Activated naive CD8-positive, alpha-beta T cell treated with anti-CD3 and anti-CD28 coated beads, Interleukin-2, amount 50 U/mL, for 16 hours (primary cell): ENCODE measurements around the gene PIP4K2C.
"Not testable (repeated sequence)": the region's sequence is repeated elsewhere in the genome, so short reads cannot be mapped to it uniquely, and the experiment has no call there.

Experiments used
- DNase-seq: peaks from one replicate; pipeline ENCODE4 v3.0.0-alpha.2; 2020; ENCODE audit warnings: low read depth, low spot score

Gene PIP4K2C

DNA sequence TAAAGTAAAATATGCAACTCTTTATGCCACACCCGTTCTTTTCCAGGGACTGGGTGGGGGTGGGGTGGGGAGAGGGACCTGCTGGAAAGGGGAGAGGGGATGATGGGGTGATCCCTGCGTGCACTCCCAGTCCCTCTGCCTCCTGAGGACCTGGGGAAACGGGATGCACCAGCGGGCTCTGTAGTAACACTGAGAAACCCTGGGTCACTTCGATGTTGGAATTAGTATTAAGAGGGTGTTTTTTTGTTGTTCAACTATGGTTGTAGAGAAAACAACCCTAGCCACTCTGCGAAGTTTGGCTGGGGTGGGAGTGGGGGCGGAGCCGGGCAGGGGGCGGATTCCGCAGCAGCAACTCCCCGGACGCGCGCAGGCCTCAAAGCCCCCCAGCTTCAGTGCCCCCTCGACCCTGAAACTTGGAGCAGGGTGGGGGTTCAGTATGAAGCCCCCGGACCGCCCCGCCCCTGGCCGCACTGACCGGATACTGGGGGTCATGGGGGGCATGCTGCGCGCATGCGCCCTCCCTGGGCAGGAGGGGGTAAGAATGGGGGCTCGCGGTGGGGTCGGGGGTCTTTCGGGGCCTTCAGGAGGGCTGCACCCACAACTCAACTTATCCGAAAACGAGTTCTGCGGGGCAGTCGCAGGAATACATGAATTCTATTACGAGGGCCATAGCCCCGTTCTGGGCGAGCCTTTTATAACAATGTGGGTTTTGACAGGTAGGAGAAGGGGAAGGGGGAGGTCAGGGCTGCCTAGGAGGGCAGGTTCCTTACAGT is 19.0 kb downstream of the PIP4K2C start:
- no peak for DNase-seq

DNA sequence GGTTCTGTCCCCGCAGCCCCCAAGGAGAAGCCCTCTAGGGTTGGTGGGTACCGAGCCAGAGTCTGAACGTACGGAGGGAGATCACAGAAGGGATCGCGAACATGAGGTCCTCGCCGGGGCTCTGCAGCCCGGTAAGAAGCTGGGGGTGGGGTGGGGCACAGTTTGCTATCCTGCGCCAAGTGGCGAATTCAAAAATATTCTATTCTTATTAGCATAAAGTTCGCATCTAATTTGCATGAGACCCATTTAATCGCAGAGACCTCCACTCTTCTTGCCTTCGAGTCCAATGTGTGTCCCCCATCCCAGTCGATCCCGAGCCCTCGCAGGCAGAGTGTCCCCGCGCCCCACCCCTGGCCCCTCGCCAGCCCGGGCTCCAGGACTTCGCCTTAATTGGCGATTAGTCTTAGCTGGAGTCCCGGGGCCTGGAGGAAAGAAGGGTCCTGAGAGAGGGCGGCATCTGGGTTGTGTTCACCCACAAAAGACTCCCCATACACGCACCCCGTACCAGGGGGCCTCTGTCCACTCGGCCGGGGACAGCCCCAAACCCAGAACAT is 19.6 kb downstream of the PIP4K2C start:
- no peak for DNase-seq

- DNase-seq = no peak
Measured at GRCh38 chr12:57611108-57611826, 20.3 kb downstream of the PIP4K2C start, which contains the start of gene ARHGEF25. Gene ARHGEF25 (plus strand): TSS chr12:57611435. CDS start chr12:57611895, 460 bp downstream.

GRCh38 chr12:57611827-57612710 is 21.1 kb downstream of the PIP4K2C start:
- no peak for DNase-seq

GRCh38 chr12:57612711-57613426 is 21.9 kb downstream of the PIP4K2C start:
- no peak for DNase-seq

GRCh38 chr12:57613427-57614109 is 22.6 kb downstream of the PIP4K2C start:
- no peak for DNase-seq

DNA sequence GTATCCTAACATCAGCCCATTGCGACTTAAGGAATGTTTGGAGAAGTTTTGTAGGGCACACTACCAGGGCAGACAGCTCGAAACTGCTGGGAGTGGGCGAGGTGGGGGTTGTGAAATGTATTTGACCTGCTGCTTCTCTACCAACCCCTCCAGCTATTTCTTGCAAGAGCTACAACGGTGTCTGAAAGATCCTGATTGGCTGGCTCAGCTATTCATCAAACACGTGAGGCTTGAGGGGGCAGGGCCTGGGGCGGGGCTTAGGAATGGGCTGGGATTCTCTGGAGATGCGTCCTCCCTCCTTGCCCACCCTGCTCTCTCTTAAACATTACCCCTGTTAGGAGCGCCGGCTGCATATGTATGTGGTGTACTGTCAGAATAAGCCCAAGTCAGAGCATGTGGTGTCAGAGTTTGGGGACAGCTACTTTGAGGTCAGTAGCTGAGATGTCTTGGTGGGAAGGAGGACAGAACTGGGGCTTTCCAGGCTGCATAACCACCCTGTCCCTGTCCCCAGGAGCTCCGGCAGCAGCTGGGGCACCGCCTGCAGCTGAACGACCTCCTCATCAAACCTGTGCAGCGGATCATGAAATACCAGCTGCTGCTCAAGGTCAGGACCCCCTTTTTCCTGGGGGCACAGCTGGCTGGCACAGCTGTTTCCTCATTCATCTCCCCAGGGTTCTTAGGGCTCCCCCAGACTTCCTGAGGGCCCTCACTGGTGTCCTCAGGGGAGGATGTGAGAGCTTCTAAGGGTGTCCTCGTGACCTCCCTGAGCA is 23.4 kb downstream of the PIP4K2C start:
- DNase-seq = no peak

DNA sequence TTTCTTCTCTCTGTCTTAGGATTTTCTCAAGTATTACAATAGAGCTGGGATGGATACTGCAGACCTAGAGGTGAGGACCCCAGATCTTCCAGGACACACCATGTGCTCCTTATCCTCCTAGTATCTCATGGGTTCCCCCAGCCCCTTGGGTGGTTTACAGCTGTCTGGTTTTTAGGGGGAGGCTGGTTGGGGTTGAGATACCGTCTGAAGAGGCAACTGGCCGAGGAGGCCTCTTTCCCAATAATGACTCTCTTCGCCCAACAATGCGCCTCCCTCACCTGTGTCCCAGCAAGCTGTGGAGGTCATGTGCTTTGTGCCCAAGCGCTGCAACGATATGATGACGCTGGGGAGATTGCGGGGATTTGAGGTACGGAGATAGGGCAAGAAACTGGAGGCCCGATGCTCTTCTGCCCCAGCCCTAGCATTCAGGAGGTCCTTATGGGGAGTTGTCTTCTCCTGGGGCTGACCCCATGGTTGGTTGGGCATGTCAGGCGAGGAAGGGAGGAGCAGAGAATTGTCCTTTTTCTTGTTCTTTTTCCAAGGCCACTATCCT is 24.0 kb downstream of the PIP4K2C start:
- DNase-seq = no peak

- DNase-seq = no peak
Measured at GRCh38 chr12:57615637-57616036, 24.6 kb downstream of the PIP4K2C start.

DNA sequence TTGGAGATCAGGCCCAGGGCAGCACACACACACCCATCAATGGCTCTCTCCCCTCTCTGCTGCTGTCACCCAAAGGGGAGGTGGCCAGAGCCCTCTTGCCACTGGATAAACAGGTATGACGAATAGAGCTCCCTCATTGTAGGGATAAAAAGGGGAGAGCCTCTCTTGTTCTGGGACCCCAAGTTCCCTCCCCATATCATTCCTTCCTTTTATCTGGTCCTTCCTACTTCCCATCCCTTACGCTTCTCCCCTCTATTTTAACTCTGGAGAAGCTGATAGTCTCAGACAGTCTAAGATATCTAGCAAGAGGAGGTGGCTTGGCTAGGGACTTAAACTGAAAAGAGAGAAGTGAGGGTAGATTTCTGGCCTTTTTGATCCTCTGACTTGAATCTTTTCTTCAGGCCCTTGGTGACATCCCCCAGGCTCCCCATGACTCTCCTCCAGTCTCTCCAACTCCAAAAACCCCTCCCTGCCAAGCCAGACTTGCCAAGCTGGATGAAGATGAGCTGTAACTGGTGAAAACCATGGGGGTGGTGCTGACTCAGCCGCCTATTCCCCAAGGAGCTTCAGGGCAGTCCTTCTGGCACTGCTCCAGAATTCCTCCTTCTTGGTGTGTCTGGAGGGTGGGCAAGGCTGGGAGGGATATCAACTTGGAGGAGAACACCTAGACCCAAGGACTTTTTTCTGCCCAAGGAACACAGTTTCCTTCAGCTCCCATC is 25.6 kb downstream of the PIP4K2C start:
- DNase-seq = no peak

- DNase-seq = no peak
Measured at GRCh38 chr12:57617942-57618341, 26.9 kb downstream of the PIP4K2C start.

GRCh38 chr12:57618431-57618830 is 27.4 kb downstream of the PIP4K2C start:
- DNase-seq = not testable (repeated sequence)

DNA sequence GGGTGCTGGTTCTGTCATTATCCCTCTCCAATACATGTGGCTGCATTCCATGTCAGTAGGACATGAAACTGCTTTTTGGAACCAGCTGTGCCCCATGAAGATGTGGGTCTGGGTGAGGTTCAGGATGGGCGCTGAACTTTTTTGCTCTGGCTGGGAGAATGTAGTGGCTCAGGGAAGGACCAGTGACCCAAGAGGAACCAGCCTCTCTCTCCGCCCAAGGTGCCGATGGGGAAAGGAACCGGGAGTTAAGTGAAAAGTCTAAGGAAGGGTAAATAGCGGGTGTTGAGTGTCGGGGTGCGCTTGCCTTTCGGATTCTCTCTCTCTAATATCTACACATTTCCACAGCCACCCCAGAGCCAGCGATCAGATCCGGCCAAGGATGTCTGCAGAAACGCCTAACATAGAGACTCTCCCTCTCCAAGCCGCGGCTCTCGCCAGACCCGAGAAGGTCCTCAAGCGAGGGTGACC is 28.0 kb downstream of the PIP4K2C start:
- DNase-seq = no peak

- no peak for DNase-seq
Measured at GRCh38 chr12:57619434-57620244, 28.6 kb downstream of the PIP4K2C start.

DNA sequence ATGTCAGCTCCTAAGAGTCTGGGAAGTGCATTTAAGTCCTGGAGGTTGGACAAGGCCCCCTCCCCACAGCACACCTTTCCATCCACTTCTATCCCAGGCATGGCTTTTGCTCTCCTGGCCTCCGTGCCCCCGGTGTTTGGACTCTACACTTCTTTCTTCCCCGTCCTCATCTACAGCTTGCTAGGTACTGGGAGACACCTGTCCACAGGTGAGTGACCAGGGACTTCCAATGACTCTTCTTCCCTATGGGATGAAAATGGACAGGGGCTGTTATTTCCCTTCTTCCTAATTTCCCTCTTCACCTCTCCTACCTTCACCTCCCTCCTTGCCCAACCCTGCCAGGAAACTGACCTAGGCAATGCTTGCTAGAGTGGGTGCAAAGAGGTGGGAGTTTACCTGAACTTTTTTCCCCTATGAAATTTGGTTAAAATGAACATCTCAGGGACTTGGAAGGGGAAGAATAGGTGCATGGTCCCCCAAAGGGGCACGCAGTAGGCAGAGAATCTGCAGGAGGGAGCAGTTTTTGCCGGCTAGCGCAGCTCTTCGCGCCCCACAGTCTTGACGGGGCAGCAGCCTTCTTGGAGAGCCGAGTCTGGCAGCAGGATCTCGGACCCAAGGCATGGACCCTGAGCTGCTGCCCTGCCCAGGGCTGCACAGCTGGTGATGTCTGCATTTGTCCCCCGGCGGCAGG is 29.4 kb downstream of the PIP4K2C start:
- DNase-seq = no peak

DNA sequence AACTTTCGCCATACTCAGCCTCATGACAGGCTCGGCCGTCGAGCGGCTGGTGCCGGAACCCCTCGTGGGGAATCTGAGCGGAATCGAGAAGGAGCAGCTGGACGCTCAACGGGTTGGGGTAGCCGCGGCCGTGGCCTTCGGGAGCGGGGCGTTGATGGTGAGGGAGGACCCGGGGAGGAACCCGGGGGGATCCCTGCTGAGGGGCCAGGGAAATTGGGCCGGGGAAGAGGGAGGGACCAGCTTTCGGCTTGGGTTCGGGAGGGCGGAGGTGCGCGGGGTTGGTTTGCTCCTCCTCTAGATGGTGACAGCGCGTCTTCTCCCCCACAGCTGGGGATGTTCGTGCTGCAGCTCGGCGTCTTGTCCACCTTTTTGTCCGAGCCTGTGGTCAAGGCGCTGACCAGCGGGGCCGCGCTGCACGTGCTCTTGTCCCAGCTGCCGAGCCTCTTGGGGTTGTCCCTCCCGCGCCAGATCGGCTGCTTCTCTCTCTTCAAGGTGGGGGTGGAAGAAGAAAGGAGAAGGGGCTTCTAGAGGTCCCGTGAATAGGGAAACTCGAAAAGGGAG is 30.0 kb downstream of the PIP4K2C start:
- no peak for DNase-seq
